HG02798 (cell line): ENCODE results near the gene NUP205.

ENCODE experiments used
- ATAC-seq: cut with Tn5 transposase; IDR thresholded peaks from one replicate; pipeline ENCODE4 v1.9.1; 2021; ENCODE audit warnings: mild to moderate bottlenecking; ENCODE audit not compliant: unreplicated experiment, poor library complexity

NUP205 gene

GRCh38 chr7:135537905-135538304 lies 19.8 kb upstream of the NUP205 start:
- no peak for ATAC-seq

- ATAC-seq: no peak
These were observed 19.3 kb upstream of the NUP205 start for GRCh38 chr7:135538376-135538775.

- ATAC-seq: no peak
These were observed 18.1 kb upstream of the NUP205 start for GRCh38 chr7:135539629-135540028.

- ATAC-seq: no peak
These were observed 16.7 kb upstream of the NUP205 start for GRCh38 chr7:135541029-135541428.

- no peak for ATAC-seq
These were observed 7.5 kb upstream of the NUP205 start for GRCh38 chr7:135550196-135550595.

GRCh38 chr7:135552148-135552547 lies 5.6 kb upstream of the NUP205 start:
- ATAC-seq: no peak

GRCh38 chr7:135553346-135553745 lies 4.4 kb upstream of the NUP205 start:
- ATAC-seq: no peak

- peak; percentile 66 for ATAC-seq
These were observed 635 bp downstream of the NUP205 start for GRCh38 chr7:135558337-135558767.

GRCh38 chr7:135558881-135559280 lies 1.2 kb downstream of the NUP205 start:
- ATAC-seq: no peak

GRCh38 chr7:135560631-135561030 lies 2.9 kb downstream of the NUP205 start:
- no peak for ATAC-seq

- no peak for ATAC-seq
These were observed 5.0 kb downstream of the NUP205 start for GRCh38 chr7:135562720-135563119.

- no peak for ATAC-seq
These were observed 14.1 kb downstream of the NUP205 start for GRCh38 chr7:135571834-135572233.

GRCh38 chr7:135573541-135573940 lies 15.8 kb downstream of the NUP205 start:
- ATAC-seq: no peak

GRCh38 chr7:135575296-135575695 lies 17.6 kb downstream of the NUP205 start:
- no peak for ATAC-seq

- ATAC-seq: no peak
These were observed 20.9 kb downstream of the NUP205 start for GRCh38 chr7:135578569-135578968.

- no peak for ATAC-seq
These were observed 26.9 kb downstream of the NUP205 start for GRCh38 chr7:135584362-135585353.

GRCh38 chr7:135597181-135597925 lies 39.6 kb downstream of the NUP205 start:
- ATAC-seq: no peak

- ATAC-seq: no peak
These were observed 40.2 kb downstream of the NUP205 start for GRCh38 chr7:135597926-135598305.

- no peak for ATAC-seq
These were observed 41.8 kb downstream of the NUP205 start for GRCh38 chr7:135599471-135599870.

GRCh38 chr7:135600226-135600625 lies 42.5 kb downstream of the NUP205 start:
- no peak for ATAC-seq

GRCh38 chr7:135601182-135601581 lies 43.5 kb downstream of the NUP205 start:
- ATAC-seq: no peak
